HG03378 (cell line): ENCODE data around the gene LRRTM4.

ENCODE experiments used
- ATAC-seq: cut with Tn5 transposase; IDR thresholded peaks from one replicate; pipeline ENCODE4 v1.9.1; 2021; ENCODE audit warnings: mild to moderate bottlenecking, moderate library complexity; ENCODE audit not compliant: unreplicated experiment

The LRRTM4 gene

GRCh38 chr2:77521931-77522470, at the start of gene LRRTM4:
LRRTM4 (minus strand) TSS chr2:77522376.
- ATAC-seq = no peak

GRCh38 chr2:77571545-77571944, 49.4 kb upstream of the LRRTM4 start:
- ATAC-seq = no peak

- ATAC-seq = no peak
These were observed 45.5 kb upstream of the LRRTM4 start for GRCh38 chr2:77567723-77568122.

GRCh38 chr2:77566582-77566981, 44.4 kb upstream of the LRRTM4 start:
- no peak for ATAC-seq

GRCh38 chr2:77566131-77566530, 44.0 kb upstream of the LRRTM4 start:
- no peak for ATAC-seq

- ATAC-seq = no peak
These were observed 30.8 kb upstream of the LRRTM4 start for GRCh38 chr2:77552956-77553355.

GRCh38 chr2:77538031-77538430, 15.9 kb upstream of the LRRTM4 start:
- no peak for ATAC-seq

GRCh38 chr2:77522888-77523287, 712 bp upstream of the LRRTM4 start:
- no peak for ATAC-seq

GRCh38 chr2:77521548-77521891, 656 bp downstream of the LRRTM4 start:
- no peak for ATAC-seq

GRCh38 chr2:77520641-77521547, 1.3 kb downstream of the LRRTM4 start:
- no peak for ATAC-seq

DNA sequence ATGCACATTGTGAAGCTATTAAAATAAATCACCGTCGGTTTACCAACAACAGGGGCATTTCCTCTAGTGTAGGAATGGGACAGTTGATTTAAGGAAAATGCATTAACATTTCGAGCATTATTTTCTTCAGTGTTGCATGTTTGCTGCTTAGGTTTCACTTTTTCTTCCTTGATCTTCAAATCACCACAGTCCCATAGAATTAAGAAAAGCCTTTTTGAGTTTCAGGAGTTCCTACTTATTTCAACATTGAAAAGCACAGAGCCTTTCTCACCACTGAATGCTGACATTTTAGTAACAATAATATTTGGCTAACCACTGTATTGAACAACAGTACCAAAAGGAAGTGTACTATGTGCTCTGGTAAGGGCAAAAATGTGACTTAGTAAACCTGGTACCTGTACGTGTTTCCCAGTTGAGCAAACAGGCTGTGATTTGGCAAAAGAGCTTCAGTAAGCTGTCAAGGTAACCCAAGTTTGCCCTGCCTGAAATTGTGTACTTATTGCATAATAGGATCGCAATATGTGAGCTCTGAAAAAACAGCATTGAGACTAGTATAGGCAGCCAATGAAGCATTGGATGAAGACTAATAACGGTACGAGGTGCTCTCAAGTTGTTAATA, 2.2 kb downstream of the LRRTM4 start:
- ATAC-seq = no peak

DNA sequence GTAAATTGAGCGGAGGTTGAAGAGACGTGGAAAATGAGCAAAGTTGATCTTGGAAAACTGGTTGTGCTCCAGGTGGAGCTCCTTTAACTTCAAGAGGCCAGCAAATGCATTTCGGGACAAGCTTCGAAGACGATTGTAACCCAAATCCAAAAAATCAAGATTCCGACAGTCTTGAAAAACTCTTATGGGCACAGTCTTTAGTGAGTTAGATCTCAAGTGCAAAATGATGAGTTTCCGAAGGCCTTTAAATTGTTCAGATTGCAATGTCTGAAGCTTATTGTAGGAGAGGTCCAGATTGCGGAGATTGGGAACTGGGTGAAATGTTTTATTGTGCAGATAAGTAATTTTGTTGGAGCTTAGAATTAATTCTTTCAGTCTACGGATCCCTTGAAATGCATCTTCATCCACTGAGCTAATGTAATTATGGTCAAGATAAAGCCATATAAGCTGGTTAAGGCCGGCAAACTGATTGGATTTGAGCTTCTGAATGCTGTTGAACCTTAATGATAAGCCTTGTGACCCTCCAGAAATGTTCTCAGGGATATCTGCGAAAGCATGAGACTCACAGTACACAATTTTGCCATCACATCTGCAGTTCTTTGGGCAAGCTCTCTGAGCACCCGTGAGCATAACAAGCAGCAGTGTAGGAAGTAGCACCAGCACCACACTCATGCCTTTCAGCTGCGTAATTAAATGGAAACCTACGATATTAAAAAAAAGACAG, 2.9 kb downstream of the LRRTM4 start:
- no peak for ATAC-seq

- no peak for ATAC-seq
These were observed 3.9 kb downstream of the LRRTM4 start for GRCh38 chr2:77518311-77518710.

GRCh38 chr2:77513191-77513590, 9.0 kb downstream of the LRRTM4 start:
- no peak for ATAC-seq

DNA sequence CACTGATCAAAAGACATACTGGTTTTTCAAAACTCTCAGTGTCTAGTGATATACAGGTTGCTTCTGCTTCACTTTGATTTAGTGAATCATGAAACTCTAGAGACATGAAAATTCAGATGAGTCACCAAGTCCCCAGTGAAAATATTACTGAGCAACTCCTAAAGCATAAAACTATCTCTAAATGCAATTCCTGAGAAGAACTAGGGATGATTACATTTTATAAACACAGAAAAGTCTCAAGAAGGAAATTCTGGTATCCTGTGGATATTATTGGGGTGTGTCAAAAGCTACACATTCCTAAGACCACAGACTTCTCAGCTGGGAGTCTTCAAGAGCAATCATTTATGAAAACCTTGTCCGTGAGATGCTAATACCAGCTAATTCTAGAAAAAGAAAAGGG, 9.7 kb downstream of the LRRTM4 start:
- no peak for ATAC-seq

DNA sequence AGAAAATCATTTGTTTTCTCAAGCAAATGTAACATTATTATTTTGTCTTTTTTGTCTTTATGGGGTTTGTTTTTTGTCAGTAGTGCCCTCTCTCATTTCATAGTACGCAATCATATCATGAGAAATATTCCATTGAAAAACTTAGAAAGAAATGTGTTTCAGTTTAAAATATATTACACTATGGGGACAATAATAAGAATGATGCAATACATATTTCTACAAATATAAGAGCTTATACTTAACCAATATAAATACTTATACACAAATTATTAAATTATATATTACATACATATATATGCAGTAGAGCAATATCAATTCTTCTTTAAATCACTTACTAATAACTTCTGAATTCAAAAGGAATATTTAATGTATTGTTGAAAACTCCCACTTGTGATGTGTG, 13.7 kb downstream of the LRRTM4 start:
- no peak for ATAC-seq

- ATAC-seq = no peak
These were observed 14.5 kb downstream of the LRRTM4 start for GRCh38 chr2:77507657-77508056.

DNA sequence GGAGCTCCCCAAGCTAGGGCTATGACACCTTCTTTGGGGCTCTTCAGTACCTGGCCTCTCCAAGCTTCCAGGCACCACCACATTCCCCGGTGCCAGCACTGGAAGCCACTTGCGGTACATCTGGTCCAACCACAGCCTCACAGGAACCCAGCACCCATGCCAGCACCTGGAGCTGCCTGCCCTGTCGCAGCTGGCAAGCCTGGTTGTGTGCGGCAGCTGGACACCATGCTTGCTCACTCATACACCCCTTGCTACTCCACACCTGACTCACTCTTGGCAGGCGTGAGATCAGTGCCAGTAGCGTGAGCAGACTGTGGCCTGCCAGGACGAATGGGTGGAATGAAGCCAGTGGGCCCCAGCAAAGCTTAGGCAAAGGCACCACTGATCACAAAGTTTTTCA, 34.0 kb downstream of the LRRTM4 start:
- ATAC-seq = no peak

DNA sequence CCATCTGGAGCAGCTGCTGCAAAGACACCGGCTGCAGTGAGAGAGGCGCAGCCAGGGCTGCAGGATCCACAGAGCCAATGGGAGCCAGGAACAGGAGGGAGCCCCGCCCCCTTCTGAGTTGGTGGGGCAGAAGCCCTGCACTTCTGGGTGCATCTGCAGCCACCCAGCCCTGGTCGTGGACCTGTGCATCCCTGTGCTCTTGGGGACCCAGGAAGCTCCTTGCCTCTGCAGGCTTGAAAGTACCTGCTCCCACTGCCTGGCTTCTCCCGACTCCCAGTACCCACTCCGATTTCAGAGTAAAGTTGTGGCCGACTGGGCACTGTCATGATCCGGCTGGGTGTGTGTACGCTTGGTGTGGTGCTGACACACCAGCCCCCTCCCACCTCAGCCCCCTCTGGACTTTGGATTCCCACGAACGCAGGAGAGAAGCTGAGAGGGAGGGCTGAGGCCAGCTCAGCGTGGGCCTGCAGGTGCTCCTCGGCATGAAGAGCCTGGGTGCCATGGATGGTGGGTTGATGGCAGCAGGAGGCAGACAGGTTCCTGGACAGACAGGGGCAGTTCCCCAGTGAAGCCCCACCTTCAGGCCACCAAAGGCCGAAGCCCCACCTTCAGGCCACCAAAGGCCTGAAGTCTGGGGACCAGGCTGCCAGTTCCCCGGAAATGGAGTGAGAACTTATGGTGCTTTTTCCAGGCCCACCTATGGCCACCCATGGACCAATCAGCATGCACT, 34.9 kb downstream of the LRRTM4 start:
- no peak for ATAC-seq

DNA sequence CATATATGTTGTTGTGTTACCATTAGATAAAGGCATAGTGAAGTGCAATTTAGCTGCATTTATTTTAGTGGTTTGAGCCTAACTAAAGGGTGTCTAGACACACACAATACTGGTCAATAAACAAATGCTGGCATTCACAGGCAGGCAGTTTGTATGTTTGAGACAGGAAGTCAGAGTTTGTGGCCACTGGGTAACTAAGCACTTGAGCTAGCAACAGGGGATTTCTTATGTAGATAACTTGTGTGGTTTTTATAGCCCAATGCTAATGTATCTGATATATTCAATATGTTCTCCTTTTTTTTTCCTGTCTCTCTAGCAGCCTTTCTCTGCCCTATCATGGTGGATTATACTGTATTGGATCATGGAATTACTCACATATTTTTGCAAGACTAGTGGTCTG, 38.1 kb downstream of the LRRTM4 start:
- no peak for ATAC-seq

- ATAC-seq = no peak
These were observed 42.3 kb downstream of the LRRTM4 start for GRCh38 chr2:77479895-77480294.
